ENCODE results near the gene MOB1A.
"Not testable (repeated sequence)": the region's sequence is repeated elsewhere in the genome, so short reads cannot be mapped to it uniquely, and the experiment has no call there.

MOB1A gene

DNA sequence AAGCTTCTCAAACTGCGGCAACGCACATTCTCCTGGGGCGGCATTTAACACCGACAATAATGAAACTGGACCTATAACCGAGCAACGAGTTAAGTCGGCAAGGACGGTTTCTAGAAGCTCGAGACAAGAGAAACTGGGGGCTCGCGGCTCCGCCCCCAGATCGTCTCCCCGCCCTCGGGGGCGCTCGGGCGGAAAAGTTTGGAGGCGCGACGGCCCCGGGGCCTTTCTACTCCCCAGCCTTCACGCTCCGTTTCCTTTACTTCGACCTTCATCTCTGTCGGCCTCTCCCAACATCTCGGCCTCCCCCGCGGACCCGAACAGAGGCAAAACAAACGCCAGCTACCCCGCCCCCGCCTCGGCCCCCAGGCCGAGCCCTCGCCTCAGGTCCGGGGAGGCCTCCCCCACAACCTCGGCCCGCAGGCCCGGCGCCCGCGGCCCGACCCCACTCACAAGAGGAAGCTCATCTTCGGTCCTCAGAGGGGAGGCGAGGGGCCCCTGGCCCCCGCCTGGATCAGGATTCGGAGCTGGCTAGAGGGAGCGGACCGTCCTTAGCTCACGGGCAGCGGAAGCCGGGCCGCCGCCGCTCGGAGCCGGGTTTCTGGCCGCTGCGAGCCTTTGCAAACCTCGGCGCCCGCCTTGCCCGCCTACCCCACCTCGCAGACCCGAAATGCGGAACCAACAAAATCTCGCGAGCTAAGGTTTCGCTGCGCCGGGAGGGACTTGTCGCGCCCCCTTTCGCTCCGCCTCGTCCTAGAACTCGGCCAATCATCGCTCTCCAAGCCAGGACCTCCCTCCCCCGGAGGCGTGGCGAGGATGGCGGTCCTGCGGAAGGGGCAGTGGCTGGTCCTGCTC lies at the start of gene MOB1A:
MOB1A (minus strand) TSS at position 669 of the 852 bp plus-strand sequence; CDS start at position 464, 205 bp downstream.
- peak; percentile 94 to 96 for DNase-seq (ENCODE audit: low read depth in 2 of 2)

DNA sequence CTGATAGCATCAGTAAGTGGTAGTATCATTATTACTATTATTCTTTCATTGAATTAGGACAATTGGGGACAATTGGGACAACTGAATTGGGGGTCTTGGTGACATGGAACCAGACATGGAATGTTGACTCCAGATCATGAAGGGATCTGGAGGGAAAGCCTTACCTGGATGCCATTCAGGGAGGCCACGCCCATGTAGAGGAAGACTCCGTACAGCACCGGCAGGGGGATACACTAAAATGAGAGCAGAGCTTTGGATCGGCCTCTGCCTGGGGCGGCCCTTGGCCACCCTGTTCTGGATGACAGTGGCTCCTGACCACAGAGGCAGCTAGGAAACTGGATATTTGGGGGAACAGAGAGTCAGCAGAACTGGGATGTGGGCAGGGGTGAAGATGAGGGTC lies 49.0 kb upstream of the MOB1A start:
- no peak for DNase-seq (ENCODE audit: low read depth in 2 of 2)

DNA sequence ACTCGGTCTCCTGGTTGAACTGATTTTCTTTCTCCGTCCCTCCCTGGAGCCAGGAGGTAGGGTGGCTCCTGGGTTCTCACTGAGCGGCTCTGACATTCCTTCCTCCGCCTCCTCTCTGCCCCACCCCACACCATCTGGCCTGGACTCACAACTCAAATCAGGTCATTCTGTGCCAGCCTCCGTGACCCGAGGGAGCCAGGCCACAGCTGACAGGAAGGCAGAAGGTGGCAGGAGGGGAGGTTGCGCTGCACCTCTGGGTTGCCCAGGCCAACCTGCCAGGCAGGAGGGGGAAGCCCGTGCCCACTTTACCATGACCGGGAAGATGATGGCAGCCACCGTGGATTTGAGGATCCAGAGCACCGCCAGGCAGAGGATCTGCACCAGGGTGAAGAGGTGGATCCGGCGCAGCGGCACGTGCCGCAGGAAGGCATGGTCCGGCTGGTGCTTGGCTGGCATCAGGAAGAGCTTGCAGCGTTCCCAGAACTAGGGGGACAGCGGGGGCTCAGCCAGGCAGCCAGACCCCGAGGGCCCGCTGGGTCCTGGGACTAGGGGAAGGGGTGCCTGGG lies 48.1 kb upstream of the MOB1A start:
- no peak for DNase-seq (ENCODE audit: low read depth in 2 of 2)

DNA sequence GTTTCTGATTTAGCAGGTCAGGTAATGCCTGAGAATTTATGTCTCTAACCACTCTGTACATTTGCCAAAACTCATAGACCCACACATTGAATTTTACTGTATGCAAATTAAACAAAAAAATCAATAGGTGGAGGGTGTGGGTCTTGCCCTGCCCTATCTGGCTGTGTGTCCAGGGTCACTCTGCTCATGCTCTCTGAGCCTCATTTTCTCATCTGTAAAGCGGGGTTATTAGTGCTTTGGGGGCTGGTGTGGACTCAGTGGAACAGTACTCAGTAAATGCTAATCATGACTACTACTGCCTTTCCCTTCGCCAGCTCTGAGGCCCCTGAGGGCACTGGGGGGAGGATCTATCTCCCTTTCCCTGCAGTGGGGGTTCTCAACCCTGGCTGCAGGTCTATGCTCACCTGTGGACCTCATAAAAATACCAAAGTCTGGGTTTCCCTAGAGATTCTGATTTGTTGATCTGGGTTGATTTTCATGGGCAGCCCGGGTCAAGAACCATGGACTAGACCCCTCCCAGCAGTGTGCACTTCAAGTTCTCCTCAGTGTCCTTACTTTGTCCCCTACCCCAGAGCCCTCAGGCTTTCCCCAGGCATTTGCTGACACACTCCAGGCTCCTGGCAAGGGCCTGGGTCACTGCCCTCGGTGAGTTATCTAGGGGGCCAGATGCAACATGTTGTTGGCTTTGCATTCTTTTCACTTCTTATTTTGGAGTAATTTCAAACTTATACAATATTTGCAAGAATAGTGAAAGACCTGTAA lies 47.2 kb upstream of the MOB1A start:
- DNase-seq (ENCODE audit: low read depth in 2 of 2), result no peak

DNA sequence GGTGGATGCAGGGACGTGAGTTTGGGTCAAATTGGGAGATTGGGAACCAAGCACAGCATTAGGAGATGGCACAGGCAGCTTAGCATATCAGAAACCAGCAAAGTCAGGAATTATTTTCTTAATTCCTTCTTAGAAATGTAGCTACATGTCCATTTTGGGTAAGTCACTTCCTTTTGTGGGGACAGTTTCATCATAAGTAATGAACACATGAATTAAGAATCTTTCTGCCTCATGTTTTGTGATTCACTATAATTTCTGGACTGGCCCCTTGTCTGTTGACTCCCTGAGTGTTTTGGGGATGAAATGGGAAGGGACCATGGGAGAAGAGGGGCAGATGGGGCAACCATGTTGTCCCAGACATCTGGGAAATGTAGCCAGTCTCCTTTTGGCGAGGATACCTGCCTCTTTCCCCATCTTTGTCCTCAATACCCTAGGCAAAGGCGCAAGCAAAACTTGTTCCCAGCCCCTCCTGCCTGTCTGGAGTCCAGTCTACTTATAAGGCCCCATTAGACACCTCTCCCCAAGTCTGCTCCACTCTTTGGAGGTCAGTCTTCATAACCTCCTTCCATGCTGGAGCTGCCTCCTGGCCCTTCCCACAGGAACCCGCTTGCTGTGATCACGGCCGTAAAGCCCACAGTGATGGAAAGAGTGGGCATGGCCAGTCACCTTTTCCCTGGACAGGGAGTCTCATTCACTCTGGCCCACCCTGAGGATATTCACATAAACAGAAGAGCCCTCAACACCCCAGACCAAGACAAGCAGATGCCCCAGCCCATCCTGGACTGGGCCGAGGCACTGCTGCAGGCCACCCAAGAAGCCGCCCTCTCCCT lies 45.5 kb upstream of the MOB1A start:
- no peak for DNase-seq (ENCODE audit: low read depth in 2 of 2)

DNA sequence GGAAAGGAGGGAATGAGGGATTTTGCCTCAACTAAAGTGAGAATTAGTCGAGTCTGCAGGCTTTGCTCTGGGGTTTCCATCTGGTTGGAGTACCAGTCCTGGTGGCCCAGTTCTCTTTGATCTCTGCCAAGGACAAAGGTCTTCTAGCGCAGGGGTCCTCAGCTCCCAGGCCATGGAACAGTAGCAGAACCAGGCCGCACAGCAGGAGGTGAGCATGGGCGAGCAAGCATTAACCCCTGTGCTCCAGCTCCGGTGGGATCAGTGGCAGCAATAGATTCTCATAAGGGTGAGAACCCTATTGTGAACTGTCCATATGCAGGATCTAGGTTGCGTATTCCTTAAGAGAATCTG lies 43.6 kb upstream of the MOB1A start:
- no peak for DNase-seq (ENCODE audit: low read depth in 2 of 2)

DNA sequence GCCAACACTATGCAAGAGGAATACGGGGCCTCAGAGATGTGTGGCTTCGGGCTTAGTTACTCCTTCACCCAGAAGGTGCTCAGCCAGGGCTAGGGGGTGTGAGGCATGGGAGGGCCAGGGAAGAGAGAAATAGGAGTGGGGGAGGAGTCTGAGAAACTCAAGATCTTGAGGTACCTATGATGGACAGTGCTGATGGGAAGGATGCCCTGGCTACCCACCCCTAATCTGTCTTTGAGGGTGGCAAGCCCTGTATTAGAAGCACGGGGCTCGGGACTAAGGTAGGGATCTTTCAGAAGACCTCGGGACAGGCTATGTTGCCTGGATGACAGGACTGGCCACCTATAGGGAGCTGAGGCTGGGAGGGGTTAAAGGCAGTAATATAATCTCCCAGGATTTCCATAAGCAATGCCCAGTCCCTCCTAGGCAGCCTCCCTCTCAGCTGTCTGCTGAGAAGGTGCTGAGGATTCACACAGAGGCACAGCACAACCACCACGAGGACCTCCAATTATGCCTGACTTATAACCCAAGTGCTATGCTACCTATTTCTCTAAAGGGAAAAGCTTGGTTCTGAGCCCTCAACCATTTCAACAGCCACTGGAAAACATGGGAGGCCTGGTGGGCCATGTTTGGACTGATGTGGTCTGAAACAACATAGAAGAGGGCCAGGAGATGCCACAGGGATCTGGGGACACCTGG lies 43.1 kb upstream of the MOB1A start:
- no peak for DNase-seq (ENCODE audit: low read depth in 2 of 2)

DNA sequence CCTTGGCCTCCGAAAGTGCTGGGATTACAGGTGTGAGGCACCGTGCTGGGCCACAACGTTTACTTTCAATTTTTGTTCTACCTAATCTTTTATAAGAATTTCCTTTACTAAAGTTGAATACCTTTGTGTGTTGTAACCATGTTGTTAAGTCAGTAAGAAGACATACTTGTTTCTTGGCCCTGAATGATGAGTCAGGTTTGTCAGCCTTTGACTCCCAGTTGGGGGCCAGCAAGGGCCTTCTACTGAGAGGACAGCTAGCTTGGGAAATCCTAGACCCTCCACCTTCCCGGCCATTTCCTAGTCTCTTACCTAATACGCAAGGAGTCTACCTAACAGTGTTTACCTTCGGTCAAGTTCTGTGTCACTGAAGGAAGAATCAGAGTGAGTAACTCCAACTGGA lies 42.4 kb upstream of the MOB1A start:
- DNase-seq (ENCODE audit: low read depth in 2 of 2), result no peak

DNA sequence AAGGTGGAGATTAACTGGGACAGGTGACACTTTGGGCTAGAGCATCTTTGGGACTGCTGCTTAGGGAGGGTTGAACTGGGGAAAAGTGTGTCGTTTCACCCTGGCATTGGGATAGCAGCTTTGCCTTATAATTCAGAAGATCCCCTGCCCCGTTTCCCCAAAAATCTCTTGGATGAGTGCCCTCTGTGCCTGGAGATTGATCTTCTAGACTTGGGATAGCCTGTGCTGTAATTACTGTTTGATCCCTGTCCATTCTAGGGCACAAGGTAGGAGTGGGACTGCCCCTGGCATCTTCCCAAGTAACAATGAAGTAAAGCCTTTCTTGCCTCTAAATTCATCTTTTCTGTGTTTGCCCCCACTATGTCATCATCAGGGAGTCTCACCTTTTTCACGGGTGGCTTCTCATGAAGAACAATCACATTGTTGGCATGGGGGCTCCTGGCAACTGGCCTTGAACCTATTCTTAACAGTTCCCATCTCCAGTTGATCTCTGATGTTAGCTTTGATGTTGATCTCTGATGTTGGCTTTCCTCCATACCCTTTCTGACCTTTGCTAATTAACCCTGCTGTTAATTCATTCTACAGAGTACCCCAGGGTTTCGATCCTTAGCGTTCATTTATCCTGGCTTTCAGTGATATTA lies 41.3 kb upstream of the MOB1A start:
- no peak for DNase-seq (ENCODE audit: low read depth in 2 of 2)

DNA sequence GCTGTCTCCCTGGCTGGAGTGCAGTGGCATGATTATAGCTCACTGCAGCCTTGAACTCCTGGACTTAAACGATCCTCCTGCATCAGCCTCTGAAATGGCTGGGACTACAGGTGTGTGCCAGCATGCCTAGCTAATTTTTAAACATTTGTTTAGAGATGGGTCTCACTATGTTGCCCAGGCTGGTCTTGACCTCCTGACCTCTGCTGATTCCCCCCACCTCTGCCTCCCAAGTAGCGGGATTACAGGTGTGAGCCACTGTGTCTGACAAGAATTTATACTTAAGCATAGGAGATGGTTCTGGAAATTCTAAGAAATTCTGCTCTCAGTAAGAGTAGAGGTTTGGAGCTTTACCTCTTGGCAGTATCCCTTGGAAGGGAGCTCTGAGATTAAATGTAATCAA lies 38.0 kb upstream of the MOB1A start:
- no peak for DNase-seq (ENCODE audit: low read depth in 2 of 2)

DNA sequence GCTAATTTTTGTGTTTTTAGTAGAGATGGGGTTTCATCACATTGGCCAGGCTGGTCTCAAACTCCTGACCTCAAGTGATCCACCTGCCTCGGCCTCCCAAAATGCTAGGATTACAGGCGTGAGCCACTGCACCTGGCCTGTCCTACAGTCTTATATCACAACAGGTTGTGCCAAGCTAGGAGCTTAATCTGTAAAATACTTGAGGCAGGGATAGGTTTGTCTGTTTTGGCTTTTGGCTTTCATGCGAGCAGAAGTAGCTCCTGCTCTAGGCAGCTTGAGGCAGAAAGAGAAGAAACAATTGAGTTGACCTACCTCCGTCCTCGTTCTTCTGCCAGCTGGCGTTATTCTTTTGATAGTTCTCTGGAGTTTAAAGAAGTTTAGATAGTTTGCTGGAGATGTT lies 37.1 kb upstream of the MOB1A start:
- DNase-seq (ENCODE audit: low read depth in 2 of 2), result not testable (repeated sequence)

DNA sequence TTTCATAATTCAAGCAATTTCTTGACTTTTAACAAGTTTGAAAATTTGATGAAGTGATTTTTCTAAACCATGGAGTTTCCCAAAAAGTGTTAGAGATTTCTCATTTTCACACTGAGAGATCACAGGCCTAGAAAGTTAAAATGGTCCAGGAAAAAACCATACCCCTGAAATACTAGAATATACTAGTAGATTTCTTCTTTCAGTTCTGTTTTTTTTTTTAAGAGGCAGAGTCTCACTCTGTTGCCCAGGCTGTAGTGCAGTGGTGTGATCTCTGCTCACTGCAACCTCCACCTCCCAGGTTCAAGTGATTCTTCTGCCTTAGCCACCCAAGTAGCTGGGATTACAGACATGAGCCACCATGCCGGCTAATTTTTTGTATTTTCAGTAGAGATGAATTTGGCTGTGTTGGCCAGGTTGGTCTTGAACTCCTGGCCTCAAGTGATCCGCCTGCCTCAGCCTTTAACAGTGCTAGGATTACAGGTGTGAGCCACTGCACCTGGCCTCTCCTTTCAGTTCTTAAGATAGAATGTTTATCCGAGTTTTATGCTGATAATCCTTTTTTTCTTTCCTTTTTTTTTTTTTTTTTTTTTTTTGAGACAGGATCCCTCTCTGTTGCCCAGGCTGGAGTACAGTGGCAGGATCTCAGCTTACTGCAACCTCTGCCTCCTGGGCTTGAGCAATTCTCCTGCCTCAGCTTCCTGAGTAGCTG lies 34.2 kb upstream of the MOB1A start:
- DNase-seq (ENCODE audit: low read depth in 2 of 2), result no peak

DNA sequence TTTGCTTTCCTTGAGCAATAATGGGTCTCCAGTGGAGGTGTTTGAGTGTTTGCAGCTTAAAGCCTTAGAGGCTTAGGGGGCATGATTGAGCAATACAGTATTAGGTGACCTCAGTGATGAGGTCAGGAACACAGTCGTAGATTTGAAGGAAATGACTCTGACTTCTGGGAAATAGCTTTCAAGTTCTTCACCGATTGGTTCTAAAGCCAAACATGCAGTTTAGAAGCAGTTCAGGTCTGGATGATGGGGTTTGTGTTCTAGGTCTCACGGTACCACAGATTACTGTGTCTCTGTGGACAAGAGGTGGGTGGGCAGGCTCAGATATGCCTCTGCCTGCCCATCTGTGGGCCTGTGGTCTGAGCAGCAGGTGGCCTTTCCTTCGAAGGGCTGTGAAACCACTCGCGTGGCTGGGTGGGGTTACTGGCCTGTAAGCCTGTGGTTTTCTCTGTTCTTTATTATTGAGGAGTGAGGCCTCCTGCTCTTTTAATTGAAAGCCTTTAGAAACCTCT lies 27.6 kb upstream of the MOB1A start:
- no peak for DNase-seq (ENCODE audit: low read depth in 2 of 2)

DNA sequence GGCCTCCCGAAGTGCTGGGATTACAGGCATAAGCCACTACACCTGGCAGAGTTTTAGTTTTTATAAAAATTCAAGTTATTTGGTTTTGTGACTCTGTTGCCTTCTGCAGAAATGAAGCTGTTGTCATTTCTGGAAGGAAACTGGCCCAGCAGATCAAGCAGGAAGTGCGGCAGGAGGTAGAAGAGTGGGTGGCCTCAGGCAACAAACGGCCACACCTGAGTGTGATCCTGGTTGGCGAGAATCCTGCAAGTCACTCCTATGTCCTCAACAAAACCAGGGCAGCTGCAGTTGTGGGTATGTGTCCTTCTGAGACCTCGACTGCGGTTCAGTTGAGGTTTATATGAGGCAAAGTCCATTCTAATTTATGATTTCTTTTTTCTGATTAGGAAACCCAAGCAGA lies 26.9 kb upstream of the MOB1A start:
- no peak for DNase-seq (ENCODE audit: low read depth in 2 of 2)

DNA sequence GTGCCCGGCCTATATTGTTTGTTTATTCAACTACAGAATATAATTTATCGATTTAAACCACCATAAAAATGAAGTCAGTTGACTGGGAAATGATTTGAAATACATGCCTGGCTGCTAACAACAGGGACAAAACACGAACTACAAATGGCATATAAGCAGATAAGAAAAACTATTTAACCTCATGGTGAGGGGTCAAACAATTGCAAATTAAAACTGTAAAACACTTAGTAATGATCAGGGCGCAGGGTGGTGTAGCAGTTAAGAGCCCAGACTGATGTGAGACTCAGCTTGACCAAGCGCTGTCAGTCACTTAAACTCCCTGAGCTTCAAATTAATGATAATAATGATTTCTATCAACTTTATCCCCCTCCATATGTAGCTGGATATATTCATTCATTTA lies 26.4 kb upstream of the MOB1A start:
- no peak for DNase-seq (ENCODE audit: low read depth in 2 of 2)

DNA sequence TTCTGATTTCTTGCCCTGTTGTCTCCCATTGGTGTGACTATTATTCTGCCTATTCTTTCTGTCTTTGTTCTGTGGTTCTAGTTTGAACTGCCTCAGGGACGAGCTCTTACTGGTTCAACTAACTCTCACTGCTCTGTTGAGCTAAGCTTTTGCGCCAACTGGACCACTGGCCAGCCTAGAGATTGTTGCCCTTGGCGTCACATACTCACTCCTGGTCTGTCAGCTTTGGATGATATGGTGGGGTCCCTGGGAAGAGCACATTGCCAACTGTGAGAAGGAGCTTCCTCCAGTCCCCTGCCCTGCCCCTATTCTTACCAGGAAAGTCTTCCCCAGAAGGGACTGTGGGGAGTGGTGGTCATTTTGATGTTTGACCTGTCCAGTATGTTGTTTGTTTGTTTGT lies 25.8 kb upstream of the MOB1A start:
- DNase-seq (ENCODE audit: low read depth in 2 of 2), result no peak

DNA sequence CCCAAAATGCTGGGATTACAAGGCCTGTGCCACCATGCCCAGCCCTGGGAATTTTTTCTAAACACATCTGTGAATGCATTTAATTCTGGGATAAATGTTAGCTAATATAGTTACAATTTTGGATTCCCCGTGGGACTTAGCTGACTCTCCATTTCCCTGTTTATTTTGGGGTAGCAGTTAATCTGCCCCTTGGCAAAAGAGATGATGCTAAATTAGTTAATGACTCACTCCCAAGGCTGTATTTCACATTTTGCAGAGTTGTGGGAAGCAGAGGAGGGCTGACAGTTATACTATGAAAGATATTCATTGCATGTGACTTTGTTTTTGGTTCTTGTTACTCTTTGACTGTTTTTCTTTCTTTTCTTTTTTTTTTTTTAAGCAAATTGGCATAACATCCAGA lies 22.9 kb upstream of the MOB1A start:
- no peak for DNase-seq (ENCODE audit: low read depth in 2 of 2)

DNA sequence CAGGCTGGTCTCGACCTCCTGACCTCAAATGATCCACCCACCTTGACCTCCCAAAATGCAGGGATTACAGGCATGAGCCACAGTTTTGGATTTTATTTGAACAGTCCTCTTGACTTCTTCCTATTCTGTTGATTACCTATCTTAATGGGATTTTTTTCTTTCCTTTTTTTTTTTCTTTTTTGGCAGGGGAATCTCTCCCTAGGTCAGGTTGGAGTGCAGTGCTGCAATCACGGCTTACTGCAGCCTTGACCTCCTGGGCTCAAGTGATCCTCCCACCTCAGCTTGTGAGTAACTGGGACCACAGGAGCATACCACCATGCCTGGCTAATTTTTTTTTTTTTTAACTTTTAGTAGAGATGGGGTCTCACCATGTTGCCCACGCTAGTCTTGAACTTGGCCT lies 22.5 kb upstream of the MOB1A start:
- DNase-seq (ENCODE audit: low read depth in 2 of 2), result no peak

DNA sequence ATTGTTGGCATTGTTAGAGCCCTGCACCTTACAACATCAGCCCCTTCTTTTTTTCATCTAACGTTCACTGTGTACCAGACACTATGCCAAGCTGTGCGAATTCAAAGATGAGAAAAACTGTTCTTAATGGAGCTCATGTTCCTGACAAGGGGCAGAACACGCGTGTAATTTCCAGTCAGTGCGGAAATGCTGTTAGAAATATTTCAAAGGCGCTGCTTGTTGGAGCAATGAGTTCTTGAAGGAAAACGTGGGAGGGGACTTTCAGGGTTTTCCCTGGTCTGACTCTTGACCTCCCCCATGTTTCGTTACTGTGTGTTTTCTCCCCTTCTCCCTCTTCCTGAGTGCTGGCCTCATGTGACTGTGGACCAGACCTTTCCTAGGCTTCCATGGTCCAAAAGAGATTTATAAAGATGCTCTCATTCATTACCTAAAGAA lies 21.2 kb upstream of the MOB1A start:
- no peak for DNase-seq (ENCODE audit: low read depth in 2 of 2)

DNA sequence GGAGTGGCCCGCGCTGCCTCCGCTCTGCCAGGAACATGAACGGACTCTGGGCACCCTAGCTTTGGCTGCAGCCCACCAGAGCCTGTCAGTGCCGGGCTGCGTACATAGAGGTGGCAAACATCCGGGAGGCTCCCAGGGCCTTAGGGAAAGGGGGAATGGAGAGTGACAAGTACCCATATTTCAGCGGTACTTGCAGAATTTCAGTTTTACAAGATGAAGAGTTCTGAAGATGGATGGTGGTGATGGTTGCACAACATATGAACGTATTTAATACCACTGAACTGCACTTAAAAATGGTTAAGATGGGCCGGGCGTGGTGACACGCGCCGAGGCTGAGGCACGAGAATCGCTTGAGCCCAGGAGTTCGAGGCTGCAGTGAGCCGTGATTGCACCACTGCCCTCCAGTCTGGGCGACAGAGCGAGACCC lies 20.6 kb upstream of the MOB1A start:
- no peak for DNase-seq (ENCODE audit: low read depth in 2 of 2)
